IPS-18a (cell line): Measurements from ENCODE around the gene SHOC2.

Experiments used
- H3K27ac ChIP-seq: one replicate; pipeline ENCODE4 v1.5.1; 2013; ENCODE audit warnings: low read length
- H3K27me3 ChIP-seq: one replicate; pipeline ENCODE4 v1.6.1; 2013; ENCODE audit warnings: mild to moderate bottlenecking, low read length; ENCODE audit not compliant: control insufficient read depth, insufficient read depth
- H3K36me3 ChIP-seq: one replicate; pipeline ENCODE4 v1.6.1; 2013; ENCODE audit warnings: low read depth, low read length; ENCODE audit not compliant: control insufficient read depth
- H3K4me1 ChIP-seq: one replicate; pipeline ENCODE4 v1.6.1; 2013; ENCODE audit warnings: low read depth, low read length; ENCODE audit not compliant: control insufficient read depth
- H3K4me3 ChIP-seq: one replicate; pipeline ENCODE4 v1.5.1; 2013; ENCODE audit warnings: low read length
- H3K9ac ChIP-seq: one replicate; pipeline ENCODE4 v1.6.1; 2013; ENCODE audit warnings: mild to moderate bottlenecking, low read length, moderate library complexity
- H3K9me3 ChIP-seq: one replicate; pipeline ENCODE4 v1.6.1; 2013; ENCODE audit warnings: low read depth, low read length; ENCODE audit not compliant: control insufficient read depth

Gene SHOC2

GRCh38 chr10:110959379-110960332, 40.3 kb downstream of the SHOC2 start:
- Histone ChIP-seq H3K27me3 (no peaks in the 10 kb centered on the region), H3K9me3 (no peaks in the 10 kb centered on the region), H3K27ac (no peak overlapping the region), H3K4me3 (no peak overlapping the region), H3K9ac (no peak overlapping the region), H3K4me1 (no peaks in the 10 kb centered on the region), H3K36me3 (no peaks in the 10 kb centered on the region)

- no peaks in the 10 kb centered on the region for H3K9me3 ChIP-seq
- no peak overlapping the region for H3K9ac ChIP-seq
- H3K4me3 ChIP-seq: no peak overlapping the region
- H3K27me3 ChIP-seq: no peaks in the 10 kb centered on the region
- H3K27ac ChIP-seq: no peak overlapping the region
- no peaks in the 10 kb centered on the region for H3K36me3 ChIP-seq
- H3K4me1 ChIP-seq: no peaks in the 10 kb centered on the region
Measured at GRCh38 chr10:110960333-110960712, 40.9 kb downstream of the SHOC2 start.

DNA sequence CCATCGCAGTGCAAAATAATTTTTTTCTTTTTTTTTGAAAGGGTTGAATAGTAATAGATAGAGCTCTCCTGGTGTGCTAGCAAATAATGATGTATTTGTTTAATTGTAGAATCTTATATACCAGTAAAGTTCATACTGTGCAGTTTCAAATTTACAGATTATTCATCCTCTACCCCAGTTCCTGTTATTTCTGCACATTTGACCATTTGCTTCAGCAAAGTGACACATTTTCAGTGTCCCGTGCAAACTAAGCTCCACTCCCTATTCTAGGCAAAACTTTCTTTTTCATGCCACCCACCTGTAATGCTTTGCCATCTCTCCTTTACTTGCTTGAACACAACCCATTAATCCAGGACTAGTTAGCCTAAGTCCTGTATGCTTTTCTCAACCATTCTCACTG, 43.0 kb downstream of the SHOC2 start:
- no peak overlapping the region for H3K27ac ChIP-seq
- no peak overlapping the region for H3K9ac ChIP-seq
- H3K9me3 ChIP-seq: no peaks in the 10 kb centered on the region
- no peak overlapping the region for H3K4me3 ChIP-seq
- no peaks in the 10 kb centered on the region for H3K36me3 ChIP-seq
- no peaks in the 10 kb centered on the region for H3K4me1 ChIP-seq
- no peaks in the 10 kb centered on the region for H3K27me3 ChIP-seq

- no peak overlapping the region for H3K9ac ChIP-seq
Measured at GRCh38 chr10:110963162-110963561, 43.8 kb downstream of the SHOC2 start.

DNA sequence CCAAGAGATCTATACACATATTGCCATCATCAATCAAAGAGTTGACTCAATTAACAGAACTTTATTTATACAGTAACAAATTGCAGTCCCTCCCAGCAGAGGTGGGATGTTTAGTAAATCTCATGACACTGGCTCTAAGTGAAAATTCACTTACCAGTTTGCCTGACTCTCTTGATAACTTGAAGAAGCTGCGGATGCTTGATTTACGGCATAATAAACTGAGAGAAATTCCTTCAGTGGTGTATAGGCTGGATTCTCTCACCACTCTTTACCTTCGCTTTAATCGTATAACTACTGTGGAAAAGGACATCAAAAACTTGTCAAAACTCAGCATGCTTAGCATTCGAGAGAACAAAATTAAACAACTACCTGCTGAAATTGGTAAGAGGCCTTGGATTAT, 45.3 kb downstream of the SHOC2 start:
- no peaks in the 10 kb centered on the region for H3K36me3 ChIP-seq
- H3K27ac ChIP-seq: no peak overlapping the region
- H3K4me1 ChIP-seq: no peaks in the 10 kb centered on the region

More at GRCh38 chr10:110963162-110963561, 43.8 kb downstream of the SHOC2 start:
- Histone ChIP-seq H3K4me1 (no peaks in the 10 kb centered on the region), H3K27me3 (no peaks in the 10 kb centered on the region), H3K9me3 (no peaks in the 10 kb centered on the region), H3K4me3 (no peak overlapping the region), H3K36me3 (no peaks in the 10 kb centered on the region), H3K27ac (no peak overlapping the region)

GRCh38 chr10:110965216-110965615, 45.8 kb downstream of the SHOC2 start:
- Histone ChIP-seq H3K27me3 (no peaks in the 10 kb centered on the region), H3K36me3 (no peaks in the 10 kb centered on the region), H3K4me1 (no peaks in the 10 kb centered on the region)

More for the DNA sequence above, 45.3 kb downstream of the SHOC2 start:
- Histone ChIP-seq H3K4me3 (no peak overlapping the region), H3K9ac (no peak overlapping the region), H3K9me3 (no peaks in the 10 kb centered on the region), H3K27me3 (no peaks in the 10 kb centered on the region)

DNA sequence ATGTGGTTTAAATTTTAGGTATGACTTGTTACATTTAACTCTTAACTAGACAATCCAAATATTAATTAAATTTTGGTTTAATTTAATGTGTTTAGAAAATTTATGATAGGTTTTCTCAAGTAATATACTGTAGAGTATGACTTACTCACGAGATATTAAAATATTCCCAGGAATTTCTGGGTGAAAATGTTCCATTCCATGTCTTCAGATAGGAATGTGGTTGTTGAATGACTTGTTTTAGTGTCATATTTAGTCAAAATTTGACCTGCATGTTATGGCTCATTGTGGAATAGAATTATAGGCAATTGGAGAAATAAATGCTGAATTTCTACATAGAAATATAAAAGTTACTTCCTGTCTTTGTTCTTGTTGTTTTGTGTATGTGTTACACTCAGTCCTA, 46.7 kb downstream of the SHOC2 start:
- no peaks in the 10 kb centered on the region for H3K4me1 ChIP-seq
- no peak overlapping the region for H3K4me3 ChIP-seq
- no peak overlapping the region for H3K27ac ChIP-seq
- H3K9ac ChIP-seq: no peak overlapping the region
- no peaks in the 10 kb centered on the region for H3K9me3 ChIP-seq
- H3K27me3 ChIP-seq: no peaks in the 10 kb centered on the region
- H3K36me3 ChIP-seq: no peaks in the 10 kb centered on the region

More at GRCh38 chr10:110965216-110965615, 45.8 kb downstream of the SHOC2 start:
- H3K9ac ChIP-seq: no peak overlapping the region
- H3K9me3 ChIP-seq: no peaks in the 10 kb centered on the region
- no peak overlapping the region for H3K4me3 ChIP-seq
- no peak overlapping the region for H3K27ac ChIP-seq

DNA sequence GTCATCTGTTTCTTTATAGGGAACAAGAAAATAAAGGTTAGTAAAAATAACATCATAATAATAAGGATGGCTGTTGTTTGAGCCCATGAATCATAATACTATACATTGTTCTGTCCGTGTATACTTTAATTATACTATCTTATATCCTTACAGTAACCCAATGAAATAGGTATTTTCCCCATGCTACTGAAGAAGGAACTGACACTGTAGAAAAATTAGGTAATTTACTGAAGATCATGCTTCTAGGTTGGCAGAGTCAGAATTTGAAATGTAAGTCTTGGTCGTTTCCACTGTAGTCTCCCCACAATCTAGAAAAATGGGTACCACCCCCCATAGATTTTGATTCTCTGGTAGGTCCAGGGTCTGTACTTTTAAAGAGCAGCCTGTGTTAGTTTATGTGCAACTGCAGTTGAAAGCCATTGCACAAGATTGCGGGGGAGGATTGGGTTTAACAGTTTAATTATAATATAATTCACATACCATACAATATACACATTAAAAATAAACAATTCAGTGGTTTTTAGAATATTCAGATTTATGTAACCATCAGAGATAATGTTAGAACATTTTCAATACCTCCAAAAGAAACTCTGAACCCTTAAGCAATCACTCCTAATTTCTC, 47.7 kb downstream of the SHOC2 start:
- H3K4me1 ChIP-seq: no peaks in the 10 kb centered on the region
- H3K9ac ChIP-seq: no peak overlapping the region
- no peak overlapping the region for H3K4me3 ChIP-seq
- no peaks in the 10 kb centered on the region for H3K9me3 ChIP-seq
- H3K27me3 ChIP-seq: no peaks in the 10 kb centered on the region
- H3K36me3 ChIP-seq: no peaks in the 10 kb centered on the region
- no peak overlapping the region for H3K27ac ChIP-seq

DNA sequence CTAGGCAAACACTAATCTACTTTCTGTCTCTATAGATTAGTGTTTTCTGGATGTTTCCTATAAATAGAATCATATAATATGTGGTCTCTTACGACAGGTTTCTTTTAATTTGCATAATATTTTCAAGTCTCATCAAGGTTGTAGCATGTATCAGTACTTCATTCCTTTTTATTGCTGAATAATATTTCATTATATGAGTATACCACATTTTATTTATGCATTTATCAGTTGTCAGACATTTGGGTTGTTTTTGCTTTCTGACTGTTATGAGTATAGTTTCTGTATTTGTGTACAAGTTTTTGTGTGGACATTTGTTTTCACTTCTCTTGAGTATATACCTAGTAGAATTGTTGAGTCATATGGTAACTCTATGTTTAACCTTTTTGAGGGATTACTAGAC, 48.2 kb downstream of the SHOC2 start:
- no peak overlapping the region for H3K27ac ChIP-seq

DNA sequence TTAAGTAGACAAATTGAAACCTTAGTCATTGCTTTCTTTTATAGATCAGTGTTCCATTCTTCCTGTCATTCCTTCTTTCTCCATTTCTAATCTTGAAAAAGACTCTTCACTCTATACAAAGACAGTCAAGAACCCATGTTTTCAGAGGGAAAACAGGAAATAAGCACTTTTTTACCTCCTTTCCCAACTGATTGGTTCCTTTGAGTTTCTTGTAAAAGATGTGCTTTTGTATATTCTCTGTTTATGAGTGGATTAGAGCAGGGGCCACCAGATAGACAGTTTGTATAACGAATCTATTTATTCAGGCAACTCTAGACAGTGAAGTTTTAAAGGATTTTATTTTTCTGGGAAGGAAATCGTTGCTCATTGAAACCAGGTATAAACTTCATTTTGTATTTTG, 49.8 kb downstream of the SHOC2 start:
- Histone ChIP-seq H3K9me3 (no peaks in the 10 kb centered on the region), H3K4me1 (no peaks in the 10 kb centered on the region), H3K27me3 (no peaks in the 10 kb centered on the region), H3K27ac (no peak overlapping the region), H3K4me3 (no peak overlapping the region), H3K9ac (no peak overlapping the region), H3K36me3 (no peaks in the 10 kb centered on the region)

More for the DNA sequence above, 48.2 kb downstream of the SHOC2 start:
- no peaks in the 10 kb centered on the region for H3K4me1 ChIP-seq
- H3K27me3 ChIP-seq: no peaks in the 10 kb centered on the region
- no peak overlapping the region for H3K4me3 ChIP-seq
- H3K9me3 ChIP-seq: no peaks in the 10 kb centered on the region
- H3K36me3 ChIP-seq: no peaks in the 10 kb centered on the region
- no peak overlapping the region for H3K9ac ChIP-seq

DNA sequence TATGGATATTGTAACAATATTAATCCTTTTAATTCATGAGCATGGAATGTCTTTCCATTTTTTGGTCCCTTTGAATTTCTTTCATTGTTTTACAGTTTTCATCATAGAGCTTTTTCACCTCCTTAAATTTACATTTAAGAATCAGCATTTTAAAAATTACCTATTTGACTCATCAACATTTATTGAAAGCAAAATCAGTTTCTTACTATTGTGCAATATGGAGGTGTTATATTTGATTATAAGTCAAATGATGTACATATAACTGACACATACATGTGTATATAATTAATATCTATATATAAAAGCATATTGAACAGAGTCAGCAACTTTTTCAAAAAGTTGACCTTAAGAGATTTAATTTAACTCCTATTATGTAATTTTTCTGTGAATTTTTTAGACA, 52.2 kb downstream of the SHOC2 start:
- Histone ChIP-seq H3K27me3 (no peaks in the 10 kb centered on the region), H3K9ac (no peak overlapping the region), H3K4me3 (no peak overlapping the region), H3K27ac (no peak overlapping the region), H3K36me3 (no peaks in the 10 kb centered on the region), H3K9me3 (no peaks in the 10 kb centered on the region), H3K4me1 (no peaks in the 10 kb centered on the region)
